NB4 (cell line): ENCODE measurements around the gene VPS37B.

ENCODE experiments used
- DNase-seq: peaks from one replicate; pipeline ENCODE4 v3.0.0; 2010; ENCODE audit warnings: low read depth
- H3K4me3 ChIP-seq: one replicate; pipeline ENCODE4 v1.5.1; 2011; ENCODE audit warnings: mild to moderate bottlenecking, low read depth, low read length, moderate library complexity
- MYC ChIP-seq: IDR thresholded peaks from 2 replicates; pipeline ENCODE4 v1.6.1; 2011; ENCODE audit warnings: low read depth, low read length
- POLR2A ChIP-seq: IDR thresholded peaks from 2 replicates; pipeline ENCODE4 v1.6.1; 2011; ENCODE audit warnings: mild to moderate bottlenecking; ENCODE audit not compliant: insufficient read length; ENCODE audit errors: extremely low read depth
- TF ChIP-seq, protein P1 (sequence below): IDR thresholded peaks from one replicate; pipeline ENCODE4 v1.5.1; 2012; ENCODE audit warnings: low read depth, low read length
- TF ChIP-seq, protein P2 (sequence below): IDR thresholded peaks from 2 replicates; pipeline ENCODE4 v1.6.1; 2011; ENCODE audit warnings: low read depth, low read length

Gene VPS37B

DNA sequence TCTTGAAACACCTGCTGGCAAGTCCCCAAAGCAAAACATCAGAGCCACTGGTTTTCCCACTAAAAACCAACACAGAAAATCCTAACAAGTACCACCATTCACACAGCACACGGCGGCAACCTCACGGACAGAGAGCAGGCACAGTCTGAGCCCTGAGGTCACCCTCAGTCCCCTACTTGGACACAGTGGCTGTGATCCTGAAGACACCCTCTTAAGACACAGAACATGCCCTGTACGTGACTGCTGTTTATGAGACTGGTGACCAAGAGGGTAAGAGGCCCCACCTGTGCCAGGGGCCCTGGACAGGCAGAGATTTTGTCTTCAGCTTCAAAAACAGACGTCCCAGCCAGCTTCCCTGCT, 31.1 kb downstream of the VPS37B start:
- DNase-seq: no peak
- TF ChIP-seq, protein P1, sequence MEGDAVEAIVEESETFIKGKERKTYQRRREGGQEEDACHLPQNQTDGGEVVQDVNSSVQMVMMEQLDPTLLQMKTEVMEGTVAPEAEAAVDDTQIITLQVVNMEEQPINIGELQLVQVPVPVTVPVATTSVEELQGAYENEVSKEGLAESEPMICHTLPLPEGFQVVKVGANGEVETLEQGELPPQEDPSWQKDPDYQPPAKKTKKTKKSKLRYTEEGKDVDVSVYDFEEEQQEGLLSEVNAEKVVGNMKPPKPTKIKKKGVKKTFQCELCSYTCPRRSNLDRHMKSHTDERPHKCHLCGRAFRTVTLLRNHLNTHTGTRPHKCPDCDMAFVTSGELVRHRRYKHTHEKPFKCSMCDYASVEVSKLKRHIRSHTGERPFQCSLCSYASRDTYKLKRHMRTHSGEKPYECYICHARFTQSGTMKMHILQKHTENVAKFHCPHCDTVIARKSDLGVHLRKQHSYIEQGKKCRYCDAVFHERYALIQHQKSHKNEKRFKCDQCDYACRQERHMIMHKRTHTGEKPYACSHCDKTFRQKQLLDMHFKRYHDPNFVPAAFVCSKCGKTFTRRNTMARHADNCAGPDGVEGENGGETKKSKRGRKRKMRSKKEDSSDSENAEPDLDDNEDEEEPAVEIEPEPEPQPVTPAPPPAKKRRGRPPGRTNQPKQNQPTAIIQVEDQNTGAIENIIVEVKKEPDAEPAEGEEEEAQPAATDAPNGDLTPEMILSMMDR: no peak
- TF ChIP-seq MYC: no peak
- TF ChIP-seq, protein P2, sequence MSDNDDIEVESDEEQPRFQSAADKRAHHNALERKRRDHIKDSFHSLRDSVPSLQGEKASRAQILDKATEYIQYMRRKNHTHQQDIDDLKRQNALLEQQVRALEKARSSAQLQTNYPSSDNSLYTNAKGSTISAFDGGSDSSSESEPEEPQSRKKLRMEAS: no peak
- TF ChIP-seq POLR2A: no peak
- no peak overlapping the region for H3K4me3 ChIP-seq

- no peak for DNase-seq
- TF ChIP-seq MYC (no peak), POLR2A (no peak)
- TF ChIP-seq, protein P1: no peak
- TF ChIP-seq, protein P2: no peak
- H3K4me3 ChIP-seq: no peak overlapping the region
These were observed 32.8 kb downstream of the VPS37B start for GRCh38 chr12:122862872-122863701.

DNA sequence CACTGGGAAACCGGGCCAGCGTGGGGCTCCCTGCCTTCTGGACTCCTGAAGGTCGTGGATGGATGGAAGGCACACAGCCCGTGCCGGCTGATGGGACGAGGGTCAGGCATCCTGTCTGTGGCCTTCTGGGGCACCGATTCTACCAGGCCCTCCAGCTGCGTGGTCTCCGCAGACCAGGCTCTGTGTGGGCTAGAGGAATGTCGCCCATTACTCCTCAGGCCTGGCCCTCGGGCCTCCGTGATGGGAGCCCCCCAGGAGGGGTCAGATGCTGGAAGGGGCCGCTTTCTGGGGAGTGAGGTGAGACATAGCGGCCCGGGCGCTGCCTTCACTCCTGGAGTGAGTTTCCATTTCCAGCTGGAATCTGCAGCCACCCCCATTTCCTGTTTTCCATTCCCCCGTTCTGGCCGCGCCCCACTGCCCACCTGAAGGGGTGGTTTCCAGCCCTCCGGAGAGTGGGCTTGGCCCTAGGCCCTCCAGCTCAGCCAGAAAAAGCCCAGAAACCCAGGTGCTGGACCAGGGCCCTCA, 33.8 kb downstream of the VPS37B start:
- H3K4me3 ChIP-seq: no peak overlapping the region
- no peak for TF ChIP-seq MYC

DNA sequence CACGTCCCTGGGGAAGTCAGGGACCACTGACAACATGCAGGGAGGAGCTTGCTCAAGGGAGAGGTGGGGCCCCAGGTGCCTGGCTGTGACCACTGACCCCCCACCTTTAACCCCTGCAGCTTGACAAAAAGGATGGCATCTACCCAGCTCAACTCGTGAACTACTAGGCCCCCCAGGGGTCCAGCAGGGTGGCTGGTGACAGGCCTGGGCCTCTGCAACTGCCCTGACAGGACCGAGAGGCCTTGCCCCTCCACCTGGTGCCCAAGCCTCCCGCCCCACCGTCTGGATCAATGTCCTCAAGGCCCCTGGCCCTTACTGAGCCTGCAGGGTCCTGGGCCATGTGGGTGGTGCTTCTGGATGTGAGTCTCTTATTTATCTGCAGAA, 34.3 kb downstream of the VPS37B start:
- TF ChIP-seq, protein P2: no peak
- TF ChIP-seq POLR2A (no peak), MYC (no peak)
- TF ChIP-seq, protein P1: no peak
- DNase-seq: no peak
- no peak overlapping the region for H3K4me3 ChIP-seq

More for the DNA sequence above, 33.8 kb downstream of the VPS37B start:
- no peak for DNase-seq

DNA sequence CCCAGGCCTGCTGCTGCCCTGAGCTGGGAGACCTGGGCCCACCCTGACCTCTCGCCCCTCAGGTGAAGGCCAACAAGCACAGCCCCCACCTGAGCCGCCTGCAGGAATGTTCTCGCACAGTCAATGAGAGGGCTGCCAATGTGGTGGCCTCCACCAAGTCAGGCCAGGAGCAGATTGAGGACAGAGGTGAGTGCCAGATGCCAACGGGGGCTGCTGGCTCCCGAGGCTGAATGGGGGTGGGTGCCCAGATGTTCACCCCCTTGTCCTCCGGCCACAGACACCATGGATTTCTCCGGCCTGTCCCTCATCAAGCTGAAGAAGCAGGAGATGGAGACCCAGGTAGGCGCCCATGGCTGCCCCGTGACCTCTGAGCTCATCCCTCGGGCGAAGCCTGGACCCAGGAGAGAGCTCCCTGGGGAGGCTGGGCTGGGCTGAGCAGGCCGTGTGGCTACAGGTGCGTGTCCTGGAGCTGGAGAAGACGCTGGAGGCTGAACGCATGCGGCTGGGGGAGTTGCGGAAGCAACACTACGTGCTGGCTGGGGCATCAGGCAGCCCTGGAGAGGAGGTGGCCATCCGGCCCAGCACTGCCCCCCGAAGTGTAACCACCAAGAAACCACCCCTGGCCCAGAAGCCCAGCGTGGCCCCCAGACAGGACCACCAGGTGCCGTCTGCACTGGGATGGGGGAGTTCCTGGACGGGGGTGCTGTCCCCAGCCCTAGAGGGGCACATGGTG, 34.9 kb downstream of the VPS37B start:
- no peak overlapping the region for H3K4me3 ChIP-seq
- TF ChIP-seq MYC (no peak), POLR2A (no peak)
- TF ChIP-seq, protein P2: no peak
- TF ChIP-seq, protein P1: no peak
- DNase-seq: no peak
